ENCODE results near the gene ARHGAP32. TPM values are rescaled to one million over a fixed set of nuclear protein-coding genes. Genes with fewer than 3 reads are reported as not detected.
A peak's percentile ranks its signal among the peaks of the same experiment; 100 is the strongest.
"Not testable (repeated sequence)": the region's sequence is repeated elsewhere in the genome, so short reads cannot be mapped to it uniquely, and the experiment has no call there.

ARHGAP32 gene
- total RNA-seq, 1 donor: 20.1 TPM

GRCh38 chr11:129184581-129184980, 7.5 kb downstream of the ARHGAP32 start:
- TF ChIP-seq CTCF (IDR thresholded peaks at IDR 0.05; ENCODE audit: insufficient read depth, low read length): no peak
- no peak overlapping the region for H3K4me3 ChIP-seq (ENCODE audit: low read depth, low read length)
- no peak for DNase-seq (ENCODE audit: low read depth)

GRCh38 chr11:129167315-129167714, 24.8 kb downstream of the ARHGAP32 start:
- DNase-seq (ENCODE audit: low read depth): no peak
- no peak overlapping the region for H3K4me3 ChIP-seq (ENCODE audit: low read depth, low read length)
- TF ChIP-seq CTCF (IDR thresholded peaks at IDR 0.05; ENCODE audit: insufficient read depth, low read length): no peak

- DNase-seq (ENCODE audit: low read depth): no peak
- no peak for TF ChIP-seq CTCF (IDR thresholded peaks at IDR 0.05; ENCODE audit: insufficient read depth, low read length)
- H3K4me3 ChIP-seq (ENCODE audit: low read depth, low read length): no peak overlapping the region
Measured at GRCh38 chr11:129163714-129164164, 28.4 kb downstream of the ARHGAP32 start.

- H3K4me3 ChIP-seq (ENCODE audit: low read depth, low read length); DNase-seq (ENCODE audit: low read depth): not testable (repeated sequence)
Measured at GRCh38 chr11:129157080-129157479, 35.0 kb downstream of the ARHGAP32 start.

GRCh38 chr11:129155745-129156144, 36.4 kb downstream of the ARHGAP32 start:
- no peak overlapping the region for H3K4me3 ChIP-seq (ENCODE audit: low read depth, low read length)
- no peak for DNase-seq (ENCODE audit: low read depth)
- no peak for TF ChIP-seq CTCF (IDR thresholded peaks at IDR 0.05; ENCODE audit: insufficient read depth, low read length)

GRCh38 chr11:129148487-129148886, 43.6 kb downstream of the ARHGAP32 start:
- DNase-seq (ENCODE audit: low read depth): no peak
- H3K4me3 ChIP-seq (ENCODE audit: low read depth, low read length): no peak overlapping the region
- no peak for TF ChIP-seq CTCF (IDR thresholded peaks at IDR 0.05; ENCODE audit: insufficient read depth, low read length)

GRCh38 chr11:129146191-129146590, 45.9 kb downstream of the ARHGAP32 start:
- peak; percentile 25 for DNase-seq (ENCODE audit: low read depth)
- TF ChIP-seq CTCF (IDR thresholded peaks at IDR 0.05; ENCODE audit: insufficient read depth, low read length): no peak
- no peak overlapping the region for H3K4me3 ChIP-seq (ENCODE audit: low read depth, low read length)
